HG02610 (cell line): ENCODE results near the gene PAX9.

Experiments used
- ATAC-seq: cut with Tn5 transposase; IDR thresholded peaks from one replicate; pipeline ENCODE4 v1.9.1; 2021; ENCODE audit warnings: mild to moderate bottlenecking, moderate library complexity; ENCODE audit not compliant: unreplicated experiment

Gene PAX9

GRCh38 chr14:36726128-36726527, 64.5 kb downstream of the PAX9 start:
- ATAC-seq = no peak
